GM19467 (cell line): ENCODE measurements around the gene CTAGE9.

ENCODE experiments used
- ATAC-seq: cut with Tn5 transposase; IDR thresholded peaks from one replicate; pipeline ENCODE4 v1.9.1; 2021; ENCODE audit warnings: mild to moderate bottlenecking, moderate library complexity; ENCODE audit not compliant: unreplicated experiment

Gene CTAGE9

DNA sequence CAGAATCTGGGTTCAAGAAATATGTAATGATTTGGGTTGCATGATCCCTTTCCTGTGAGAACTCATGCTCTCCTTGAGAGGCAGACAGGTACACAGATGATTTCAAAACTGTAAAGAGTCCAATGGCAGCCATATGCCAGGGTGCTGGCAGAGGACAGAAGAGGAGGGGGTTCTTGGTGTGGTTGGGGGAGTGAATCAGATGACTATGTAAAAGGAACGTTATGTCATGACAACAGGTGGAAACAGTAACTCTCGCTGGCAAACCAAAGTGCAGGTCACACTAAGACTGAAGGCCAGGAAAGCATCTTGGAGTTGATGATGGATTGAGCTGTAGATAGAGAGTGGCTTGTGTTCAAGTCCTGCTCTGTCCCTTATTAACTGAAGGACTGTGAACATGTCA, 29.9 kb downstream of the CTAGE9 start:
- ATAC-seq = no peak

DNA sequence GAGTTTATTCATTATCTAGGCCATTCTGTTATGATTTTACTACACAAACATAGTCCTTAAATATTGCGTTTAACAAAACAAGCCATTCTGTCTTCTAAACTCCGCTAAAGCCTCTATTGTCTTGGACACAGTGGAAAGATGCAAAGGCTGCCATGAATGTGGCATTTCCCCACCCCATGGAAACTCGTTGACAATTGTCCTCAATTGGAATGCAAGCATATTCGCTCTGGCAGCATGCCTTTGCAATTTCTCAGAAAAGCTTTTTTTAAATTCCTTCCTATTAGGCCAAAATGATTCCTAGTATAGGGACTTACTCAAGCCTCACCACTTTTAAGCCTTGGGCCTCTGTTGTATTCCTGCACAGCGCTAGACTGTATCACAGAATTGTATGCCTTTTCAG, 32.4 kb downstream of the CTAGE9 start:
- no peak for ATAC-seq

DNA sequence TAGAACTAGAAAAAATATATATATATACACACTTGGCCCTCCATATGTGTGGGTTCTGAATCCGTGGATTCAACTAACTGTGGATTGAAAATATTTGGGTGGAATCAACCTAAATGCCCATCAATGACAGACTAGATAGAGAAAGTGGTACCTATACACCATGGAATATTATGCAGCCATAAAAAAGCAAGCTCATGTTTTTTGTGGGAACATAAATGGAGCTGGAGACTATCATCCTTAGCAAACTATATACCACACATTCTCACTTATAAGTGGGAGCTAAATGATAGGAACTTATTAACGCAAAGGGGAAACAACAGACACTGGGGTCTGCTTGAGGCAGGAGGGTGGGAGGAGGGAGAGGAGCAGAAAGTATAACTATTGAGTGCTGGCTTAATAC, 37.6 kb downstream of the CTAGE9 start:
- ATAC-seq = no peak

DNA sequence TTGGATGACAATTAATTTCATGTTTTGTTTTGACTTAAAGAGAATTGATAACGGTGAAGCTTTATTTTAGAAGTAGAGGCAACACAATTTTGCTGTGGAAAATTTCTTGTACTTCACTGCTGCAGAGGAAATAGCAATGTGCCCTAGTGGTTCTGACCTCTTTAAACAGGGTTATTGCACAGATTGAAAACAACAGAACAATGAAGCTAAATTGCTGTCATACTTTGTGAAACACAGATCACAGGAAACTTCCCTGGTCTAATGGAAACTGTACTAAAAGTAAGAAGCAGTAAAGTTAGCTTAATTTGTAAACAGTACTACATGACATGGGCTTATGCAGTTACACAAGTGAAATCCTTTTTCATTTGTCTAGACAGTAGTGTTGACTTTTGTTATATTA, 40.9 kb downstream of the CTAGE9 start:
- no peak for ATAC-seq

DNA sequence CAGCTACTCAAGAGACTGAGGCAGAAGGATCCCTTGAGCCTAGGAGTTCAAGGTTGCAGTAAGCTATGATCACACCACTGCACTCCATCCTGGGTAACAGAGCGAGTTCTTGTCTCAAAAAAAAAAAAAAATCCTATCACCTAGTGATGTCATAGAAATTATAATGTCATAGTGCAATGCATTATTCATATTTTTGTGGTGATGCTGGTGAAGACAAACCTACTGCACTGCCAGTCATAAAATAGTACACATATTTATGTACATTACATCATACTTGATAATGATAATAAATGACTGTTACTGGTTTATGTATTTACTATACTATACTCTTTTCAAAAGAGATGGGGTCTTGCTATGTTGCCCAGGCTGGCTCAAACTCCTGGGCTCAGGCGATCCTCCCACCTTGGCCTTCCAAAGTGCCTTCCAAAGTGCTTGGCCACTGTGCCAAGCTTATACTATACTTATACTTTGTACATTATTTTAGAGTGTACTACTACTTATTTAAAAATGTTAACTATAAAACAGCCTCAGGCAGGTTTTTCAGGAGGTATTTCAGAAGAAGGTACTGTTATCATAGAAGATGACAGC, 47.1 kb downstream of the CTAGE9 start:
- ATAC-seq = no peak

DNA sequence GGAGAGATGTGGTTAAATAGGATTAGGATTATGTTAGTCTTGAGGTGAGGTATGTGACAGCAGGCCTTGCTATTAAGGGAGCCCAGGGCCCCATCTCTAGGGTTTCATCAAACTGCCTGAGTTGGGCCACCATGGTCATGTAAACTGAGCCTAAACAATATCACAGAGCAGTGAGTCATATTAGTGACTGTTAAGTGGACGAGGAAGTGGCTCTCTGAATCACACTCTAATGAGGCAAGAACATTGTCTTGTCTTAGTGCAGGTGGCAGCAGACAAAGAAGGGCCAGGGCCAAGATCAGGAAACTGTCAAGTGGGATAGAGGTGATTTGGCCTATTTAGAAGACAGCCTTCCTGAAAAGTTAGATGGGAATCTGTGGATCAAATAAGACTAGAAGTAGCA, 50.6 kb downstream of the CTAGE9 start:
- no peak for ATAC-seq
